B cell (primary cell): ENCODE measurements around the gene TCEANC2. TPM values are rescaled to one million over a fixed set of nuclear protein-coding genes. Genes with fewer than 3 reads are reported as not detected.

Source experiments
- ATAC-seq: fragments of 200-7000 bp; cut with Tn5 transposase; one replicate; pipeline ENCODE4 v1.10.0; 2021; ENCODE audit warnings: low read depth, mild to moderate bottlenecking, moderate number of reproducible peaks, moderate library complexity
- CTCF ChIA-PET: fragments of 350-600 bp; sonication (Branson Sonifier 250); formaldehyde crosslinking; loops from one replicate; lab custom pipeline; 2021; ENCODE audit warnings: antibody characterized with exemption, inconsistent platforms; lab: Charles Lee
- POLR2A ChIA-PET: fragments of 350-600 bp; sonication (Branson Sonifier 250); formaldehyde crosslinking; loops from one replicate; lab custom pipeline; 2021; ENCODE audit warnings: antibody characterized with exemption; lab: Charles Lee
- DNase-seq: peaks from one replicate; pipeline ENCODE4 v3.0.0; 2013
- H2AFZ ChIP-seq: 2 replicates; pipeline ENCODE4 v1.6.1; 2012; ENCODE audit warnings: mild to moderate bottlenecking, low read depth, low read length; ENCODE audit not compliant: insufficient read depth, poor library complexity, severe bottlenecking
- H3K27ac ChIP-seq, 2 donors: 1 replicate in 1 of 2; 2 replicates in 1 of 2; pipeline ENCODE4 v1.5.1; 2012 to 2013; ENCODE audit warnings: low read length in 2 of 2, mild to moderate bottlenecking in 2 of 2, moderate library complexity in 1 of 2
- H3K27me3 ChIP-seq, 4 experiments: fragments of 200-600 bp in 1 of 4; sonication (generic) in 1 of 4; replicated peaks in 1 of 4; 1 replicate in 2 of 4; 2 replicates in 2 of 4; pipeline versions ENCODE4 v1.6.1 to v1.7.0; 2013 to 2016; ENCODE audit warnings: low read length in 3 of 4, mild to moderate bottlenecking in 2 of 4, mixed read lengths in 1 of 4, moderate library complexity in 1 of 4; ENCODE audit not compliant: insufficient read depth in 4 of 4, control insufficient read depth in 3 of 4; ENCODE audit errors: control extremely low read depth in 1 of 4
- H3K36me3 ChIP-seq, 2 experiments: replicated peaks in 1 of 2; 1 replicate in 1 of 2; 2 replicates in 1 of 2; pipeline versions ENCODE4 v1.6.1 to v1.7.1; 2013; ENCODE audit warnings: low read length in 1 of 2; ENCODE audit not compliant: insufficient read depth in 2 of 2, control insufficient read depth in 1 of 2; ENCODE audit errors: control extremely low read depth in 1 of 2, extremely low read depth in 1 of 2
- H3K4me1 ChIP-seq, 2 donors: fragments of 200-600 bp in 1 of 2; sonication (generic) in 1 of 2; 1 replicate in 1 of 2; 2 replicates in 1 of 2; pipeline versions ENCODE4 v1.5.1 to v1.6.1; 2013 to 2017; ENCODE audit warnings: low read length in 2 of 2; ENCODE audit not compliant: control insufficient read depth in 2 of 2, insufficient read depth in 2 of 2
- H3K4me2 ChIP-seq: replicated peaks from 2 replicates; pipeline ENCODE3; 2012; ENCODE audit warnings: mild to moderate bottlenecking, low read depth, low read length; ENCODE audit not compliant: poor library complexity, severe bottlenecking
- H3K4me3 ChIP-seq, 5 experiments: fragments of 200-600 bp in 1 of 5; sonication (generic) in 1 of 5; 1 replicate in 3 of 5; 2 replicates in 2 of 5; pipeline versions ENCODE4 v1.5.1 to v1.7.0; 2011 to 2016; ENCODE audit warnings: low read length in 4 of 5, mild to moderate bottlenecking in 4 of 5, low read depth in 2 of 5, control low read depth in 1 of 5, moderate library complexity in 1 of 5; ENCODE audit not compliant: insufficient read depth in 1 of 5; ENCODE audit errors: control extremely low read depth in 1 of 5, extremely low read depth in 1 of 5
- H3K79me2 ChIP-seq: fragments of 200-600 bp; sonication (generic); one replicate; pipeline ENCODE4 v1.6.0; 2016; ENCODE audit warnings: low read length; ENCODE audit not compliant: control insufficient read depth, insufficient read depth
- H3K9ac ChIP-seq: fragments of 200-600 bp; sonication (generic); 2 replicates; pipeline ENCODE4 v1.6.1; 2017; ENCODE audit warnings: mild to moderate bottlenecking, low read length, moderate library complexity
- H3K9me3 ChIP-seq, 3 donors: one replicate each; pipeline versions ENCODE4 v1.6.1 to v1.7.1; 2013; ENCODE audit warnings: low read length in 2 of 3; ENCODE audit not compliant: control insufficient read depth in 2 of 3, insufficient read depth in 1 of 3; ENCODE audit errors: control extremely low read depth in 1 of 3
- H4K20me1 ChIP-seq: 2 replicates; pipeline ENCODE4 v1.6.0; 2012; ENCODE audit warnings: mild to moderate bottlenecking, low read length; ENCODE audit not compliant: insufficient read depth, control insufficient read depth, poor library complexity, severe bottlenecking
- H3K27ac Mint-ChIP-seq: one replicate; pipeline ENCODE4 v1.8.0; 2021; ENCODE audit warnings: mixed read lengths
- H3K27me3 Mint-ChIP-seq: one replicate; pipeline ENCODE4 v1.8.0; 2021; ENCODE audit warnings: mixed read lengths
- H3K4me1 Mint-ChIP-seq: one replicate; pipeline ENCODE4 v1.8.0; 2021; ENCODE audit warnings: mixed read lengths
- H3K4me3 Mint-ChIP-seq: one replicate; pipeline ENCODE4 v1.8.0; 2021; ENCODE audit warnings: mixed read lengths
- H3K9me3 Mint-ChIP-seq: one replicate; pipeline ENCODE4 v1.8.0; 2022; ENCODE audit warnings: mixed read lengths; ENCODE audit not compliant: insufficient read depth
- CTCF ChIP-seq: fragments of 200-600 bp; IDR thresholded peaks from one replicate; pipeline ENCODE4 v1.8.0; 2022; ENCODE audit warnings: antibody characterized with exemption, mild to moderate bottlenecking
- EZH2 ChIP-seq: IDR thresholded peaks from 2 replicates; pipeline ENCODE4 v1.6.1; 2012; ENCODE audit warnings: borderline replicate concordance, low read depth, mild to moderate bottlenecking, moderate library complexity, low read length; ENCODE audit not compliant: insufficient read depth, poor library complexity, severe bottlenecking
- WGBS: methylation state at CpG from one replicate; pipeline ENCODE4 v1.1.5; 2013; ENCODE audit warnings: missing lambda C conversion rate; ENCODE audit not compliant: insufficient coverage; 5-methylcytosine and 5-hydroxymethylcytosine counted together
- intact Hi-C: fragments of 100-400 bp; cut with micrococcal nuclease; formaldehyde crosslinking; loops from one replicate; pipeline ENCODE4 v1.10.0; 2022
- polyA plus RNA-seq: library from polyadenylated mRNA; depleted of rRNA; stranded (reverse); fragments of >200 nt; gene quantifications from 2 replicates; pipeline ENCODE4 v1.2.3, GENCODE V29; 2012
- total RNA-seq, 2 donors: library from RNA; stranded (reverse); fragments of 120-200 nt in 1 of 2; gene quantifications; 1 replicate in 1 of 2; 2 replicates in 1 of 2; pipeline versions ENCODE4 v1.2.3 to v1.2.4, GENCODE V29; 2013 to 2022

TCEANC2 gene
- total and polyA plus RNA-seq, 2 donors (not counting 1 experiment from before 2014, with no cell fraction given) = 8.0 to 15.9 TPM

- POLR2A ChIA-PET = no interaction called here
- H3K27me3 ChIP-seq = peaks cover 0 to 6% (median 0%) of the 10 kb centered on the region in 4 experiments
- no peaks in the 10 kb centered on the region for H3K9me3 Mint-ChIP-seq
- no peaks in the 10 kb centered on the region for H3K4me1 Mint-ChIP-seq
- no peak overlapping the region for H3K4me3 ChIP-seq
- H3K27ac Mint-ChIP-seq = no peak overlapping the region
- H3K9me3 ChIP-seq = no peaks in the 10 kb centered on the region
- H3K27ac ChIP-seq = no peak overlapping the region
- TF ChIP-seq CTCF (no peak), EZH2 (no peak)
- H2AFZ ChIP-seq = no peak overlapping the region
- no peak overlapping the region for H3K9ac ChIP-seq
- no peak overlapping the region for H3K4me3 Mint-ChIP-seq
- no peaks in the 10 kb centered on the region for H3K4me1 ChIP-seq
- intact Hi-C loops = no loop called here
- no peaks in the 10 kb centered on the region for H3K79me2 ChIP-seq
- peaks cover 7% of the 10 kb centered on the region for H3K27me3 Mint-ChIP-seq
- 86% methylated on average over 4 of the region's 6 CpGs for WGBS
- ATAC-seq = no peak
- no peak overlapping the region for H3K4me2 ChIP-seq
- H4K20me1 ChIP-seq = no peaks in the 10 kb centered on the region
- H3K36me3 ChIP-seq = no peaks in the 10 kb centered on the region
- CTCF ChIA-PET = no interaction called here
- DNase-seq = no peak
Measured at GRCh38 chr1:54134295-54134694, 80.9 kb downstream of the TCEANC2 start.

GRCh38 chr1:54135436-54136120 lies 82.2 kb downstream of the TCEANC2 start:
- POLR2A ChIA-PET = no interaction called here
- Histone ChIP-seq H3K36me3 (no peaks in the 10 kb centered on the region), H3K27me3 (peaks cover 0 to 6% (median 0%) of the 10 kb centered on the region in 4 experiments), H3K9me3 (no peaks in the 10 kb centered on the region), H3K79me2 (no peaks in the 10 kb centered on the region), H2AFZ (no peak overlapping the region), H3K4me3 (no peak overlapping the region), H3K4me2 (no peak overlapping the region), H3K27ac (no peak overlapping the region), H3K4me1 (no peaks in the 10 kb centered on the region), H4K20me1 (no peaks in the 10 kb centered on the region), H3K9ac (no peak overlapping the region)
- H3K4me1 Mint-ChIP-seq = no peaks in the 10 kb centered on the region
- ATAC-seq (no peak), DNase-seq (no peak)
- CTCF ChIA-PET = no interaction called here
- TF ChIP-seq CTCF = no peak
- TF ChIP-seq EZH2 = no peak
- intact Hi-C loops = no loop called here
- 100% methylated on average over 3 of the region's 5 CpGs for WGBS
- H3K27me3 Mint-ChIP-seq = peaks cover 10% of the 10 kb centered on the region
- no peaks in the 10 kb centered on the region for H3K9me3 Mint-ChIP-seq
- no peak overlapping the region for H3K4me3 Mint-ChIP-seq
- no peak overlapping the region for H3K27ac Mint-ChIP-seq
